ENCODE measurements around the gene MZT2B.
A peak's percentile ranks its signal among the peaks of the same experiment; 100 is the strongest.
"Not testable (repeated sequence)": the region's sequence is repeated elsewhere in the genome, so short reads cannot be mapped to it uniquely, and the experiment has no call there.

The MZT2B gene, protein sequence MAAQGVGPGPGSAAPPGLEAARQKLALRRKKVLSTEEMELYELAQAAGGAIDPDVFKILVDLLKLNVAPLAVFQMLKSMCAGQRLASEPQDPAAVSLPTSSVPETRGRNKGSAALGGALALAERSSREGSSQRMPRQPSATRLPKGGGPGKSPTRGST

DNA sequence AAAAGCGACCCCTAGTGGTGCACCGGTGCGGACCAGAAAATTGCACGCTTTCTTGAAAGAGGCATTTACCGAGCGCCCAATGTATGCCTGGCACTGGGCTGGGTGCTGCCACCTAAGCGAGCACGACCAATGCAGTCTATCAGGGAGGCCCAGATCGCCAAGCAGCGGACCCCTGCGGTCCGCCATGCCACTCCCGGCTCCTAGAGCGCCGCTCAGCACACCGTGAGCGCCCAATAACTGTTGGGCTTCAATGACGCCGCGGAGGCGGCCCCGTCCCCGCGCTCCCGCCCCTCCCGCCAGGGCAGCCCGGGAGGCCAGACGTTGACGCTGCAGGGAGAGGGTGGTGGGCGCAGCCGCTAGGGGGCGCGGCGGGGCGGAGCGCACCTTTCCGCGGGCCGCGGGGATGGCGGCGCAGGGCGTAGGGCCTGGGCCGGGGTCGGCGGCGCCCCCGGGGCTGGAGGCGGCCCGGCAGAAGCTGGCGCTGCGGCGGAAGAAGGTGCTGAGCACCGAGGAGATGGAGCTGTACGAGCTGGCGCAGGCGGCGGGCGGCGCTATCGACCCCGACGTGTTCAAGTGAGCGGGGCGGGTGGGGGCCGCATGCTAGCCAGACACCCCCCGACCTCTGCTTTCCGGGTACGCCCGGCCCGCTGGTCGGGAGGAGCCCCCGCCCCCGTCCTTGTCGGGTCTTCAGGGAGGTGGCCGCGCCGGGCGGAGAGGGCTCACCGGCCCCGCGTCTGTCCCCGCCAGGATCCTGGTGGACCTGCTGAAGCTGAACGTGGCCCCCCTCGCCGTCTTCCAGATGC lies at the start of gene MZT2B:
MZT2B (plus strand) TSS at position 383 of the 803 bp plus-strand sequence; CDS start at position 404, 21 bp downstream.
- peak; percentile 50 to 95 (median 80) for DNase-seq

DNA sequence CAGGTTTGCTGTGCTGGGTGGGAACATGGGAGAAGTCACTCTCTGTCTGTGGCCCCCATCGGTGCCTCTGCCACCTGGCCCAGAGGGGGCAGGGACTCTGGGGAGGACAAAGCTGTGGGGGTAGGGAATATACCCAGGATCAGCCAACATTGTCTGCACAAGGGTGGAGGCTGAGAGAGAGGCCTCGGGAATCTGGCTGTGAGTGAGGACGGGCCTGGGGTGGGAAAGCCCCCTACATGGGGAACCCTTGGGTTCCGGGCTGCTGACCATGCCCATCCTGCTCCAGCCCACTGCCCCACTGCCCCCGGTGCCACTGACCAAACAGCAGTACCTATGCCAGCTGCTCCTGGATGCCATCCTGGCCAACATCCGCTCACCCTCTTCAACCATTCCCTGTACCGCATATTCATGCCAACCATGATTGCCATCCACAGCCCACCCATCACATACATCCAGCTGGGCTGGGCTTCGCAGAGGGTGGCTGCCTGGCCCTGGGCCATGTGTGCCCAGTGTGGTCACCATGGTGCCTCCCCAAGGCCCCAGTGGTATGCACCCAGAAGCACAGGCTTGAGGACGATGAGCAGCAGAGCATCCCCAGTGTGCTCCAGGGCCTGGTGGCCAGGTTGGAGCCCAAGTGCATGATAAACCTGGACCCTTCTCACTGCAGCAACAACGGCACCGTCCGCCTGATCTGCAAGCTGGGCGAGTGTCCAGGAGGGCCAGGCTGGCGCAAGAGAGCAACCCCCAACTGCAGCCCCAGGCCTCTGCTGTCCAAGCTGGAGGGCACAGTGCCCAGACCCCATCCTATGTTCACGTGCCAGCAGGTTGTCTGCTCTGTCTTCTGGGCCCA lies 46.1 kb upstream of the MZT2B start:
- no peak for DNase-seq

DNA sequence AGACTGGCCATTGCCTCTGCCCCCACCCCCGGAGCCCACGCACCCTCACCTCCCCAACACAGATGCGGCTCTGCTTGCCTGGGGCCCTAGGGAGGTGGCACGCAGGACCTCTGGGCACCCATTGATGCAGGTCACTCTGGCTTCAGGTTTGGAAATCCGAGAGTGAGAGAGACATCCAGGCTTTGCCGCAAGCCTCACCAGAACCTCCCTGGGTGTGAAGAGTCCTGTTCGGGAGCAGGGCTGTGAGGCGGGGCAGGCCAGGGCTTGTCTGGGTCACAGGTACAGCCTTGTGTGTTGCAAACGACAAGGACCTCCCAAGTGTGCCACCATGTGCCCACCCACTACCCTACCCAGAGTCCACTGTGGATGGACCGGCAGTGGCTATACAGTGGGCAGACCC lies 45.5 kb upstream of the MZT2B start:
- not testable (repeated sequence) for DNase-seq

DNA sequence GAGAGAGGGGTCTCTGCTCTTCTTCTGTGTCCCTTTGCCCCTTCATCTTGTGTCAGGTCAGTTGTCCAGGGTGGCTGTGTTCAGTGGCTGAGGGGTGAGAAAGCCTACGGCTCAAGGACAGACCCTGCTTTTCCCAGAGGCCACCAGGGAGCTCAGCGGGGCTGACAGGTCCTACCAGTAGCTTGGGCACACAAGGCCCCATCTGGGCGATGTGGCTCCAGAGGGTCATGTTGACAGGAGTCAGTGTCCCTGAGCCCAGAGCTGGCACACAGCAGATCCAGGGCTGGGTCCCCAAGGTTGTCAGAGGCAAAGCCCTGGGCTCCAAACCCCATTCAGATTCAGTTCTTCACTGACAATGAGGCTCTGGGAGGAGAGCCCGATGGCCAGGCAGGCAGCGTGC lies 44.9 kb upstream of the MZT2B start:
- not testable (repeated sequence) for DNase-seq

DNA sequence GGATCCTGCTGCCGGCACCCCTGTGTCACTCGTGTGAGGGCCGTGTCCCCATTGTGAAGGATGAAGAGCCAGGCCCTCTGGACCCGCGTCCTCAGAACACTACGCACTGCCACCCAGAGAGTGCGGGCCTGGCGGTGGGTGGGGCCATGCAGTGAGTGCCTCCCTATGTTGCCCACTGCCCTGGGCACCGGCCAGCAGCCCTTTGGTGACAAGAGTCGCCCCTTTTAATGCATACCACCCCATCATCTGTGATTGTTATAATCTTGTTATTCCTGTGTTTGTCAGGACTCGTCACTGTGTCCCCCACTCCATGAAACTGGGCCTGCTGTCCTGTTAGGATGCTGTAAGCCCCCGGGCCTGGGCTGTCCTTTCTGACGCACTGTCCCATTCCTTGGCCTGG lies 43.7 kb upstream of the MZT2B start:
- not testable (repeated sequence) for DNase-seq

DNA sequence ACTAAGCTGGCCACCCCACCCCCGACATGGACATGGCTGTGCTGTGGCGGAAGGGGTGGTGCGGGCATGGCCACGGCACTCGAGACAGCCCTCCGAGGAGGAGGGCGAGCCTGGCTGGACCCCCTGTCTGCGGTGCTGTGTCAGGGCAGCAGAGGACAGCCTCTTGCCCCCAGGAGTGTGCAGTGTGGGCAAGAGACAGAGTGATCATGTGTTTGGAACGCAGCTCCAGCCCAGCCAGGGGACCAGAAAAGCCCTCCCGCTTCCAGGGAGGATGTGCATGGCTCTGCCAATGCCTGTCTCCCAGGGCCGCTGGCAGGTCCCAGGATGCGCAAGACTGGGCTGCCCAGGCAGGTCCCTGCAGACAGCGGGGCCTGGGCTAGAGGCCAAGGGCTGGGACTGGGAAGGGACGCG lies 43.2 kb upstream of the MZT2B start:
- not testable (repeated sequence) for DNase-seq

DNA sequence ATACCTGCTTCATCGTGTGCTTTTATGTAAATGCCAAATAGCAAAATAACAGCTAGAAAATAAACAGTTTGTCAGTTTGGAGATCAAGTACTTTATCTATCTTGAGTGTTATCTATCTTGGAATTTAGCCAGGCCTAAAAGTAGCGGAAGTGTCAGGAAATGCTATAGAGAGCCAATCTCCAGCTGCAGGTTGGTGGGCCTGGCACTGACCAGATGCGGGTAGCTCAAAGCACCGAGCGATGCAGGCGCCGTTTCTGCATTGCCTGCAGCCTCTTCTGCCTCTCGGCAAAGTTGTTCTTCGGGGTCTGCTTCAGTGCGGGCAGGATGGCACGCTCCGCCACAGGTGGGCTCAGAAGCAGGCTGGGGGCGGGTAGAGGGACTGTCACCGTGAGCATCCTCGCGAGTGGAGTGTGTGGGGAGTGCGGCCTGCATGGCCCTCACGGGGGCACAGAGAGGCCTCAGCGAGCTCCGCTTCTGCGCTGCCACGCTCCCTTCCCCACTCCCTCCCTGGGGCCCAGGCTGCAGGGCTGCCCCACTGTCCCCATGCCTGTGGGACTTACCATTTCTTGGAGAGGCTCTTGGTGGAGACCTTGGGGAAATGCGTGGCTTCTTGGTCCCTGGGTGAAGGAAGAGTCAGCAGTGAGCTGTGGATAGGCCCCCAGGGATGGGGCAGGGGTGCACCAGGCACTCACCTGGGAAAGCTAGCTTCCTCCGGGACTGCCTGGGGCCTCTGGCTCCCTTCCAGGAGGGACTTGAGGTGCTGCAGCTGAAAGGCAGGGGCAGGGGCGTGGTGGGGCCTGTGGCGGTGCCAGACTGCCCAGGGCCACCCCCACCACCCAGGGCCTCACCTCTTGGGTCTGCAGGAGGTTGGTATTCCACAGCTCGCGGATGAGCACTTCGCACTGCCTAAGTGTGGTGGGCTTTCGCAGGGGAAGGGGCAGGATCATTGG lies 42.5 kb upstream of the MZT2B start:
- DNase-seq: not testable (repeated sequence)

DNA sequence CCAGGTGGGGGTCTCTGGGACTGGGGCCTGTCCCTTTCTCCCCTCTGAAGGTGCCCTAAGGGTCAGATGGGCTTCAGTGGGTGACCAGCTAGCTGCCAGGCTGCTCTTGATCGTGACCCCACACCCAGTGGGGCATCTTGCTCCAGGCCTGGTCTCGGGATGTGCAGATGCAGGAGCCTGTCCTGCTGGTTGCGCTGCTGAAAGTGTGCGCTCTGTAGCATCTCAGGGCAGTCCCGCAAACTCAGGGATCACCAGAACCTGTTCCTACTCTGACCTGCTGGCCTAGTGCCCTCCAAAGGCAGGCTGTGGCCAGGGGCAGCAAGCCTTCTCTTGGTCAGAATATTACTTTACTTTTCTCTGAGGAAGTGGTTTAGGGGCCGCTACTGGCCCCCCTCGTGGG lies 41.5 kb upstream of the MZT2B start:
- not testable (repeated sequence) for DNase-seq

DNA sequence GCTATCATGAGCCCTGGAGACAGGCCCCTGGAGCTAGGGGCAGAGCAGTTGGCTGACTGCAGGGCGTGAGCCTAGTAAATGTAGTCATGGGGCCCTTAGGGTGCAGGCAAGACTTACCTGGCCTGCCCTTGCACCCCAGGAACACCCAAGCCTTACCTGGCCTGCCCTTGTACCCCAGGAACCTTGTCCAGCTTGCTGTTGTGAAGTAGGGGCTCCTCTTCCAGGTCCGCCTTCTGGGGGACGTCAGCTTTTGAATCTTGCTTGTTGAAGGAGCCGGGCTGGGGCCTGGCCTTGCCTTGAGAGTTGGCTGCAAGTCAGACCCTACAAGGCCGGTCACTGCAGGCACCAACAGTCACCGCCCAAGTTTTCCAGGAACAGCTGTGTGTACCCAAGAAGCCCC lies 41.1 kb upstream of the MZT2B start:
- DNase-seq: not testable (repeated sequence)

DNA sequence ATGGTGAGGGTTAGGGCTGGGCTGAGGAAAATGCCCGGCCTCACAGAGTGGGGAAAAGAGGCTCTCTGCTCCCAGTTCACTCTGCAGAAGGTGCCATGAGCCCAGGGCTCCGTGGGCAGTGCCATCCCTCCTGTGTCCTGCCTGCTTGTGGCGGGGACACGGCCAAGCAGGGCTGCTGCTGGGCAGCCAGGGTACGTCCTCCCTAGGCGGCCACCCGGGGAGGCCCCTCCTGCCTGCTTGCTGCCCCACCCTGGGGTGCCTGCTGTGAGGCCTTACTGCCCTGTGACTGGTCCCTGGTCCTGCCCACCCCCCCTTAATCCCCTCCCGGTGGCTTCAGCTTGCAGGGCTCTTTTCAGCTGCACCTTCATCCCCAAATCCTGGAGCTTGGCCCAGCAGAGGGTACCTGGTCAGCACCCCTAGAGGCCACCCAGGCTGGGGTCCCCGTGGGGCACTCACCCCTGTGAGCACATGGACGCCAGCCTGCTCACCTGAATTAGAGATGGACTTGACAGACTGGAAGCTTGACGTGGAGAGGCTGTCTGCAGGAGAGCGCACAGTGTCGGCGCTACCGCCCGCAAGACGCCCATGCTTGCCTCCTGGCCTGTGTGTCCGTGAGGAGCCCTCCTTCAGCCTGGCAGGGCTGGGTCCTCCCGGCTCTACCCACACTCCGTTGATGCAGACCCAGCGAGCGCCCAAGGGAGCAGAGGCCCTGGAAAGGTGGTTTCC lies 40.3 kb upstream of the MZT2B start:
- not testable (repeated sequence) for DNase-seq

DNA sequence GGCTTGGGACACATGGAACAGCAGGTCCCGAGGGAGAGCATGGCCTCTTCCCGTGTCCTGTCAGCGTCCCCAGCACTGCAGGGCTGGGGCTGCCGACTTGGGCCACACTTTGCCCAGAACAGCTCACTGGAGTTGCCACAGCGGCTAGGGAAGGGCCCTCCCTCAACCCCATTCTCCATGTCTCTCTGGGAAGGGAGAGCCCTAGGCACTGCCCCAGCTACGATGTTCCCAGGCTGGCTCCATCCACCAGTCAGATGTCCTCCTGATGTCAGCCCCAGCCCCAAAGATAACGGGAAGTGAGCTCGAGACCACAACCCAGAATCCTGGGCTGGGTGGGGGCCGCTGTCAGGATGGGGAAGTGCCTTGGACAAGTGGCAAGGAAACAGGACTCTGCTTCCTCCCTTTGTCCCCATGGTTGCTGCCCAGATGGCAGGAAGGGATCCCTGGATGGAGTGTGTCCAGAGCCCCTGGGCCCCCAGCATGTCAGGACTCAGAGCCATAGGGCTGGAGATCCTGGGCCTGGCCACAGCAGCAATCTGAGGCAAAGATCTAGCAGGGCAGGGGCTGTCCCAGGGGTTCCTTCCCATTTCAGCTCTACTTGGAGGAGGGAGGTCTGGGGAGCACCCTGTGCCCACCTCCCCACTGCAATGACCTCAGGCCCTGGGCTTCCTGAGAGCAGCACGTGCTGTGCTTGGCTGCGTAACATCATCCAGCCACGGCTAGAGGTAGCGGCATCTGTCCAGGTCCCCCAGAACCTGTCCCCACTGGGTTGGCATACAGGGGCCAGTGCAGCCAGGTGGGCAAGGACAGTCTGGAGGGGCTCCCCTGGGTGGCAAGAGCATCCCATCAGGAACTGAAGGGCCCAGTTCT lies 39.4 kb upstream of the MZT2B start:
- DNase-seq: not testable (repeated sequence)

DNA sequence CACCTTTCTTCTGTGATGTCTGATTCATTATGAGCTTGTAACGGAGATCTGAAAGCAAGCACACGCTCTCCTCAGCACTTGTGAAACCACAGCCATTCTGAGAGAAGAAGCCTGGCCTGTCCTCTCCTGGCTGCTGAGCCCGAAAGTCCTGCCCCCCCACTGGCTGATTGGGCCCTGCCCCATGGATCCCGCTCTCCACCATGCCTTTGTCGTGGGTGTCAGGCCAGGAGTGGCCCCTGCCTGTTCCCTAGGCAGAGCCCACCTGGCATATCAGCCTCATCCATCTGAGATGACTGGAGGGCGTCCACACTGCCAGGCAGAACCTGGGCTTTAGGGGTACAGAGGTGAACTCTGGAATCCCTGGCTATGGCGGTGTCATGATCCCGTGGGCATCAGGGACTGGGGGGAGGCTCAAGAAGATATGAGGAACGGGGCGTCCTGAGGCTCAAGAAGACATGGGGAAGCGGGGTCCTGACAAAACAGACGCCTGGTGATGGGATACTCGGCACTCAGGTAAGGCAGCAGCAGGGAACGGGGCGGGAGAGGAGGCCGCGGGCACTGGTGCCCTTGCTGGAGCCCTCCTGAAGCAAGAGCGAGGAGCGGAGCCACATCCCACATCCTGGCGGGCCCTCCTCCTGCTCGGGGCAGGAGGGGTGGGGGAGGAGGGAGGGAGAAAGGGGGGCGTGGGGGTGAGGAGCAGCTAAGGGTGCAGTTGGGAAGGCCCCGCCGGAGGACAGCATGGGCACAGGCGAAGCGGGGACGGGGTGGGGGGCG lies 38.6 kb upstream of the MZT2B start:
- DNase-seq: not testable (repeated sequence)

DNA sequence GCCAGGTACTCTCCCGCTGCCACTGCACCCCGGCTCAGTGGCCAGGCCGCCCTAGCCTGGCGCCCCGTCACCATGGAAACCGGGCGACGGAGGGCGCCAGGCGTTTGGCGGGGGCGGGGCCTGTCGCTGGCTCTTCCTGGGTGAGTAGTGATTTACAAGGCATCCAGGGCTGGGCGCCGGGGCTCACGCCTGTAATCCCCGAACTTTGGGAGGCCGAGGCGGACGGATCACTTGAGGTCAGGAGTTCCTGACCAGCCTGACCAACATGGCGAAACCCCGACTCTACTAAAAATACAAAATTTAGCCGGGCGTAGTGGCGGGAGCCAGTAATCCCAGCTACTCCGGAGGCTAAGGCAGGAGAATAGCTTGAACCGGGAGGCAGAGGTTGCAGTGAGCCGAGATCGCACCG lies 37.1 kb upstream of the MZT2B start, which contains the start of gene CCDC74B:
CCDC74B (minus strand) TSS at position 107 of the 409 bp plus-strand sequence. CDS start 116 bp downstream, outside the sequence.
- DNase-seq: peak in 14 of 56 donors; percentile 11 to 55 (median 25)

DNA sequence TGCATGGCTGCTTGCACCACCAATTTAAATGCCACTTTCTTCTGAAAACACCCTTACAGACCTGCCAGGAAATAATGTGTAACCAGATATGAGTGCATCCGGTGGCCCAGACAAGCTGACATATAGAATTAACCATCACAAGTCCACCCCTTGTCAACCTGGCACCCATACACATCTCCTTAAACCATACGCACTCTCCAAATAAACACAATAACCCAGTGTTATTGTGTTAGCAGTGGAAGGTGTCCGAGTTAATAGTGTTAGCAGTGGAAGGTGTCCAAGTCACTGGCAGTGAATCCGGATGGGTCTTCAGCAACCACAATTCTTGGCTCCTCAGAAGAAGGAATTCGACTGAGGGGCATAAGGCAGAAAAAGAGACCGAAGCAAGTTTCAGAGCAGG lies 33.5 kb upstream of the MZT2B start:
- not testable (repeated sequence) for DNase-seq

DNA sequence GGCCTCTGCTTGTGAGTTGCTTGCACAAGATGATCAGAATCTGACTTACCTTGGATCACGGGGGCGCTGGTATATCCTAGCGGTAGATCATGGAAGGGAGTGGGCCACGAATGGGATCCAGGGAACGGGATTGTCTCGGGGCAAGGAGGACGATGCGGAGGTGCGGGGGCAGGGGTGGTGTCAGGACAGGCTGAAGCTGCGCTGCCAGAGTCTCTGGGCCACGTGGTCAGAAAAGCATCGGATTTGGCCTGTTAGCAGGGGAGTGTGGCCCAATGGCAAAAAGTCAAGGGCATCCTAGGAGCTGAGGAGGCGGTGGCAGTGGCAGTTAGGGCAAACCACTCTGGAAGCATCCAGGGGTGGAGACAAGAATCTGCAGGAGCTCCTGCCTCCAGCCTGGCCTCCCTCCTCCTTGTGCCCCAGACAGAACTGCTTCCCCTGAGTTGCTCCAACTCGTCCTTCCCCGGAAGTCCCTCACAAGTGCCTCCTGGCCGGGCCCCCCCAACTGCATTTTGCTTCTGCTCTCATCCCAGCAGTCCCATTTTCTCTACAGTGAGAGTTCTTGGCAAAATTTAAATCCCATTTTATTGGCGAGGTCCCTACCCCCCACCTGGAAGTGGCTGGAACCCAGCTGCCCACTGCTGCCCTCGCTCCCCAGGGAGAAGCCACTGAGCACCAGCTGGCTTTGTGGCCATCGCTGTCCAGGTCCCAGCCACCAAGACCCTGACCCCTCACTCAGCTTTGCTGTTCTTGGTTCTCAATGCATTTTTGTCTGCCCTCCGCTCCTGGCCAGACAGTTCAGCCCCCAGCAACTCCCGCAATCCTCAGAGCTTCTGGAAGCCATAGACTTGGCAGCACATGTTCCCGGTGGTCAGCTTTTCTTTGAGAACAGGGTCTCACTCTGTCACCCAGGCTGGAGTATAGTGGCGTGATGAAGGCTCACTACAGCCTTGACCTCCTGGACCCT lies 31.6 kb upstream of the MZT2B start:
- DNase-seq: no peak

DNA sequence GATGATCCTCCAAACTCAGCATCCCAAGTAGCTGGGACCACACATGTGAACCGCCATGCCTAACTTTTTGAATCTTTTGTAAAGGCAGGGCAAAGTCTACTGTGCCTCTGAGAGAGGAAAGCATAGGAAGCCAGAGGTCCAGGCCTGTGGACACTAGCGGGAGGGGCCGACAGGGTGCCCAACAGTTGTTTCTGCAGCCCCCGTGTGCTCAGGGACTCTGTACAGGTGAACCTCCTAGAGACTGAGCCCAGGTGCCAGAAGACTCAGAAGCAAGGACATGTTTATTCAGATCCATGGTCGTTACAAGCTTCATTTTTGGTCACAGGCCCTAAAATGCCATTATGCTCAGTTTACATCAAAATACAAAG lies 30.9 kb upstream of the MZT2B start:
- not testable (repeated sequence) for DNase-seq
